Central memory CD4-positive, alpha-beta T cell (primary cell): ENCODE data around the gene TBXA2R.

ENCODE experiments used
- DNase-seq: peaks from one replicate; pipeline ENCODE4 v3.0.0; 2022

TBXA2R gene

DNA sequence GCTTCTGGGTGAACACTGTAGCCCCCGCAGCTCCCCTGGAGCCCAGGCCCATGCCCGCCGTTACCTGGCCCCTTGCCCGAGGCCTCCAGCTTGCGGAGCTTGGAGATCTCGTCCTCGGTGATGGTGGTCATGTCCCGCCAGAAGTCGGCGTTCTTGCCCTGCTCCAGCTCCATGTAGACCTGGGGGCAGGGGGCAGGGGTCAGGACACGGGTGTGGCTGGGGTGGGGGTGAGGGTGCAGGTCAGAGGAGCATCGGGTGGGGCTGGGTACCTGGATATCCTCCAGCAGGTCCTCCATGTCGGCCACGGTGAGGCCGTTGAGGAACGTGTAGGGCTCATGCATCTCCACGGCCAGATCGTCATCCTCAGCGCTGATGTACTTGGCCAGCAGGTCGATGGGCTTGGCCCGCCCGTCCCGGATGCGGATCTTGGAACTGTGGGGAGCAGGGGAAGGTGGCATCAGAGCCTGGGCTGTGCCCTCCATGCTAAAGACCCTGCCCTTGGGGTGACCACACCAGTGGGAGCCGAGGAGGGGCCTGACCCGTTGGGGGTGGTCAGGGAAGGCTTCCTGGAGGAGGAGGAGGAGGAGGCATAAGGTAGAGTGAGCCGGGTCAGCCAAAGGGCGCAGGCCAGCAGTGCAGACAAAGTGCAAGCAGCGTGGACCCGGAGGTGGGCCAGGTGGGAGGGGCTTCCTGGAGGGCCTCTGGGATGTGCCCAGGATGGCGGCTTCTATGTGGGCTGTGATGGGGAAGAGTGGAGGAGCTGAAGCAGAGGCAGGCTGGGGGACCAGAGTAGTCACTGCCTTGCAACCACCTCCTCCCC, 12.3 kb upstream of the TBXA2R start:
- DNase-seq, result no peak

- peak; percentile 28 for DNase-seq
These were observed 11.6 kb upstream of the TBXA2R start for GRCh38 chr19:3618144-3618810.

GRCh38 chr19:3617463-3617862, 10.8 kb upstream of the TBXA2R start:
- no peak for DNase-seq

DNA sequence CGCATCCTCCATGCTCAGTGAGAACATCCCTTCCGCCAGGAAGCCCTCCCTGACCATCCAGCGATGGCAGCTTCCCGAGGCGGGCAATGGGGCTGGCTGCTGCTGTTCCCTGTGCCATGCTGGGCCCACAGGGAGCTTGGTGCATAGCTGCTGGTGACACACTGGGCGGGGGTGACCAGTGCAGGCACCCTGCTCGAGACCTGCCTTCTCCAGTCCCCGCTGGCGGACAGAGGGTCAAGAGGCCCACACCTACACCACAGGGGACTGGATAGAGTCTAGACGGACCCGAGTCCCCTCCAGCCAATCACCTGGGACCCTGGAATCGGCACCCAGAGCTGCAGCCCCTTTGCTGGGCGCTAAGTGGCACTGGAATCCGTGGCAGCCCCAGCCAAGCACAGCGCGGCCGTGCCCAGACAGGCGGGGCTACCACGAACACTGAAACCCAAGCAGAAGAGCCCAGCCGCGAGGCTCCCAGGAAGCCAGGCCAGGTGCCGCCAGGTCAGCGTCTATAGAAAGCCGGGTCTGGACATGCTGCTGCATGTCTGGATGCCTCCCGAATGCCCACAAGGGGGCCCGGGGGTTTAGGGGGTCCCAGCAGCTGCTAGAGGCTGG, 9.0 kb upstream of the TBXA2R start:
- DNase-seq, result no peak

- no peak for DNase-seq
These were observed 8.3 kb upstream of the TBXA2R start for GRCh38 chr19:3614858-3615505.

GRCh38 chr19:3613818-3614661, 7.4 kb upstream of the TBXA2R start:
- DNase-seq, result no peak

DNA sequence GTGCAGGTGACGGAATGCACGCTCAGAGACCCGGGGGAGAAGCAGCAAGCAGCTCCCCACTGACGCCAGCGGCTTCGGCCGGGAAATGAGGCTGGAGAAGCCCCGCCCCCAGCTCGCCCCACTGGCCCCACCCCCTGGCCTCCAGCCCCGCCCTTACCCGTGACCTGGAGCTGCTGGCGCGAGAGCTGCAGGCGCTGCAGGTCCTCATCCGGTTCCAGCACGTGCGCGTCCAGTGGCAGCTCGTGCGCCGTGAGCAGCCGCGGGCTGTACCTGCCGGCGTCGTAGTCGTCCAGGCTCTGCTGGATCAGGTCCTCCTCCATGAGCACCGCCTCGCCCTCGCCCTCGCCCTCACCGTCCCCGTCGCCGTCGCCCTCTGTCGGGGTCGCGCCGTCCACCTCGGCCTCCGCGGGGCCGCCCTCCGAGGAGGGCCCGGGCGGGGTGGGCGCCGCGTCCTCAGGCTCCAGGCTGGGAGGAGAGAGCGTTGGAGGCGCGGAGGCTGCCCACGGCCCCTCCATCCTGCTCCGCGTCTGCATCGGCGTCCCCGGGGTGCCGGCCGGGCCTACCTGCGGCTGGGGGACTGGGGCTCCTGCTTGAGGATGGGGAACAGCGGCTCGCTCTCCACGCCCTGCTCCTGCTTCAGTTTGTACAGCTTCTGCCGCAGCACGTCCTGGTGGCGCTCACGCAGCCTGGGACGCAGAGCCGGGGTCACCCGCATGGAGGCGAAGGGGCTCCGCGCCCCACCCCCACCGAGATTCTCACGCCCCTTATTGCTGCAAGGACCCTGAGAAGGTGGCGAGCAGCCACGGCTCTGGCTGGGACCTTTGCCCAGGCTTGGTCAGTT, 6.4 kb upstream of the TBXA2R start:
- DNase-seq, result no peak

- no peak for DNase-seq
These were observed 5.7 kb upstream of the TBXA2R start for GRCh38 chr19:3612330-3612729.

- no peak for DNase-seq
These were observed 5.2 kb upstream of the TBXA2R start for GRCh38 chr19:3611841-3612240.

GRCh38 chr19:3610745-3611717, 4.4 kb upstream of the TBXA2R start:
- DNase-seq, result no peak

- DNase-seq, result no peak
These were observed 3.4 kb upstream of the TBXA2R start for GRCh38 chr19:3609779-3610719.

GRCh38 chr19:3608750-3609322, 2.2 kb upstream of the TBXA2R start:
- DNase-seq, result no peak

- no peak for DNase-seq
These were observed 1.5 kb upstream of the TBXA2R start for GRCh38 chr19:3608079-3608641.

GRCh38 chr19:3607303-3608078, 816 bp upstream of the TBXA2R start:
- DNase-seq, result no peak

- no peak for DNase-seq
These were observed 443 bp downstream of the TBXA2R start for GRCh38 chr19:3606174-3606689.

DNA sequence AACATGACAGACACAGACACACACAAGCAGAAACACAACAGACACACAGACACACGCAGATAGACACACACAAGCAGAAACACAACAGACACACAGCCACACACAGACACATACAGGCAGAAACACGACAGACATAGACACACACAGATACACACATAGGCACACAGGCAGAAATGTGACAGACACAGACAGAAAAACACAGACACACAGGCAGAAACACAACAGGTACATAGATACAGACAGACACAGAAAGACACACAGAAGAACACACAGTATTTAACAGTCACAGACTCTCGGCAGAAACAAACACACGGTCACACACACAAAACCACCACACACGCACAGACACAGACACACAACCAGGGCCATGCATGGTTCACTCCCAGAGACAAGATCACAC, 905 bp downstream of the TBXA2R start:
- no peak for DNase-seq

- DNase-seq, result no peak
These were observed 1.3 kb downstream of the TBXA2R start for GRCh38 chr19:3605361-3605760.
